ENCODE results near the gene AMN1.

Gene AMN1

DNA sequence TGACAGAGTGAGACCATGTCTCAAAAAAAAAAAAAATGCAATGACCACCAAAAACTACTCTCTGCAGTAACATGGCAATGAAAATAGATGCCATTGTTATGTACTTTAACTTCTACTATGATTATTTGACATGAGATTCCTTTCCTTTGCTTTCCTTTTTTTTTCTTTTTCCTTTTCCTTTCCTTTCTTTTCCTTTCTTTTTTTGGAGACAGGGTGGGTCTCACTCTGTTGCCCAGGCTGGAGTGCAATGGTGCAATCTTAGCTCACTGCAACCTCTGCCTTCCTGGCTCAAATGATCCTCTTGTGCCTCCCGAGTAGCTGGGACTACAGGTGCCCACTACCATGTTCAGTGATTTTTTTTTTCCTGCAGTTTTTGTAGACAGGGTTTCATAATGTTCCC lies 94.2 kb downstream of the AMN1 start:
- Mint-ChIP-seq H3K9me3 (no peaks in the 10 kb centered on the region), H3K27ac (peak overlapping the region; percentile 65), H3K27me3 (no peaks in the 10 kb centered on the region), H3K4me1 (peaks cover 47% of the 10 kb centered on the region), H3K36me3 (no peaks in the 10 kb centered on the region), H3K4me3 (no peak overlapping the region)
- no peak for ATAC-seq

DNA sequence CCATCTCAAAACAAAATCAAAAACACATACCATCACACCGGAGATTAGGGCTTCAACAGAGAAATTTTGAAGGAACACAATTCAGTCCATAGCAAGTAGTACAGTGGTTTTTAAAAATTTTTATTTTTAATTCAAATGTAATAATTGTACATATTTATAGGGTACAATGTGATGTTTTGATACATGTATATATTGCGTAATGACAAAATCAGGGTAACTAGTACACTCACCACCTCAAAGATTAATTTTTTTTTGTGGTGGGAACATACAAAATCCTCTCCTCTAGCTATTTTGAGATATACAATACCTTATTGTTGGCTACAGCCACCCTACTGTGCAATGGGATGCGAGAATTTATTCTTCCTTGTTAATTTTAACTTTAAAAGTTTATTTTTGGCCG lies 95.4 kb downstream of the AMN1 start:
- H3K9me3 Mint-ChIP-seq = no peaks in the 10 kb centered on the region
- no peaks in the 10 kb centered on the region for H3K27me3 Mint-ChIP-seq

DNA sequence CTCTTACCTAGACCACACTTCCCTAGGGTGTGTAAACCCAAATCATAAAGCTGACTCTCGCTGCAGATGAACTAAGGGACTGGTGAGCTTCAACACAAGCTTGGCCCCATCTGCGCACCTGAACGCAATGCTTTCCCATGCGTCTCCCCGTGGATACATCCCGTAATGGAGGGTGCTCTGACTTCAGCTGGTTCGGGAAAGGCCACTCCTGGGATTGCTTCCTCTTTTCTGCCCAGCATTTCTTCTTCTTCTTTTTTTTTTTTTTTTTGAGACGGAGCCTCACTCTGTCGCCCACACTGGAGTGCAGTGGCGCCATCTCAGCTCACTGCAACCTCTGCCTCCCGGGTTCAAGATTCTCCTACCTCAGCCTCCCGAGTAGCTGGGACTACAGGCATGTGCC lies 97.0 kb downstream of the AMN1 start:
- H3K4me1 Mint-ChIP-seq = peaks cover 39% of the 10 kb centered on the region
- no peaks in the 10 kb centered on the region for H3K36me3 Mint-ChIP-seq
- H3K4me3 Mint-ChIP-seq = peak overlapping the region; percentile 29

More for the DNA sequence above, 95.4 kb downstream of the AMN1 start:
- ATAC-seq = no peak
- Mint-ChIP-seq H3K4me1 (peaks cover 47% of the 10 kb centered on the region), H3K27ac (no peak overlapping the region), H3K4me3 (no peak overlapping the region), H3K36me3 (no peaks in the 10 kb centered on the region)

GRCh38 chr12:31631023-31631724 lies 97.6 kb downstream of the AMN1 start:
- Mint-ChIP-seq H3K4me1 (peaks cover 32% of the 10 kb centered on the region), H3K27ac (peak overlapping the region; percentile 69), H3K9me3 (no peaks in the 10 kb centered on the region), H3K4me3 (no peak overlapping the region), H3K27me3 (no peaks in the 10 kb centered on the region), H3K36me3 (no peaks in the 10 kb centered on the region)
- ATAC-seq = peak; percentile 16

More for the DNA sequence above, 97.0 kb downstream of the AMN1 start:
- Mint-ChIP-seq H3K27me3 (no peaks in the 10 kb centered on the region), H3K27ac (peak overlapping the region; percentile 69), H3K9me3 (no peaks in the 10 kb centered on the region)
- ATAC-seq = peak; percentile 9

GRCh38 chr12:31629756-31630732 lies 98.8 kb downstream of the AMN1 start:
- Mint-ChIP-seq H3K4me3 (no peak overlapping the region), H3K36me3 (no peaks in the 10 kb centered on the region), H3K4me1 (peaks cover 28% of the 10 kb centered on the region), H3K27me3 (no peaks in the 10 kb centered on the region), H3K9me3 (no peaks in the 10 kb centered on the region), H3K27ac (peak overlapping the region; percentile 69)
- no peak for ATAC-seq

DNA sequence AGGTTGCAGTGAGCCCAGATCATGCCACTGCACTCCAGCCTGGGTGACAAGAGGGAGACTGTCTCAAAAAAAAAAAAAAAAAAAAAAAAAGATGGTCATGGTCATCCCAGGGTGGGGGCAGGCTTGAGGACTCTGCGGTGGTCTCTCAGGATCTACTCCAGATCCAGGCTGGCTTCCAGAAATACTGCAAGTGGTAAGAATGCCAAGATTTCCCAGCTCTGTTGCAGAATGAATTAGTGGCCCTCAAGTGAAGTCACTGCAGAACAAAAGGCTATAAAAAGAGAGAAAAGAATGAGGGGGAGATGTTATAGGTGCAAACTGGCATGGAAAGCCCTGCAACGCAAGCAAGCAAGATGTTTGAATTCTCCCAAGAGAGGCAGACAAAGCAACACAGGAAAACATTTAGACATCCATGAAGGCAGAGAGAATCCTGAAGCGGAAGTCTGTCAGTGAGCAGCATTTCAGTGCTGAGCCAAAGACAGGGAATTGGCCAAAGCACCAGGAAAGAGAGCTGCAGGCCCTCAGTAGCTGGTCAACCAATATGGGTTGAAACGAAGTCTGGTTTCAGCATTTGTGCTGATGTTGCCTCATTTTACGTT lies 101.3 kb downstream of the AMN1 start:
- H3K4me3 Mint-ChIP-seq = no peak overlapping the region
- no peak overlapping the region for H3K27ac Mint-ChIP-seq
- ATAC-seq = no peak
- H3K27me3 Mint-ChIP-seq = no peaks in the 10 kb centered on the region
- H3K36me3 Mint-ChIP-seq = no peaks in the 10 kb centered on the region
- H3K4me1 Mint-ChIP-seq = peaks cover 24% of the 10 kb centered on the region
- no peaks in the 10 kb centered on the region for H3K9me3 Mint-ChIP-seq

DNA sequence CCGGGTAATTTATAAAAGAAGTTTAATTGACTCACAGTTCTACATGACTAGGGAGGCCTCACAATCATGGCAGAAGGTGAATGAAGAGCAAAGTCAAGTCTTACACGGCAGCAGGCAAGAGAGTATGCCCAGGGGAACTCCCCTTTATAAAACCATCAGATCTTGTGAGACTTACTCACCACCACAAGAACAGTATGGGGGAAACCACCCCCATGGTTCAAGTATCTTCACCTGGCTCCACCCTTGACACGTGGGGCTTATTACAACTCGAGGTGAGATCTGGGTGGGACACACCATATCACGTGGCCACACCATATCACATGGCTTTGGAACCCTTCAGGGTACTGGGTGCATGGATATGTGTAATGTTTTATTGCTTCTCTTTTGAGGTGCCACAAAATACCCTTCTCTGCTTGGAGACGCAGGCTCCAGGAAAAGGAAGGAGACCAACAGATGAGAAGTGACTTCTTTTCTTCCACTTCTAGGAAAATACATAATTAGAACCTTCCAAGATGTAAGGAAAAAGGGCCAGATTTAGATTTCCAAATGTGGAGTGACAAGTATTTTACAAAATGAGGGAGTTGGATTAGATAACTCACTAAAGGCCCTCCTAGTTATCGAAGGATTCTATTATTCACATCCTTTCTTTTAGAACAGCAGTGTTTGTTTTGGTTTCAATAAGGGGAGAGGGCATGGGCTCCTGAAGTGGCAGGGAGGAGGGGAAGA lies 102.4 kb downstream of the AMN1 start:
- H3K4me3 Mint-ChIP-seq = no peak overlapping the region
- no peaks in the 10 kb centered on the region for H3K9me3 Mint-ChIP-seq
- no peaks in the 10 kb centered on the region for H3K36me3 Mint-ChIP-seq
- no peak overlapping the region for H3K27ac Mint-ChIP-seq
- no peaks in the 10 kb centered on the region for H3K27me3 Mint-ChIP-seq
- ATAC-seq = no peak
- H3K4me1 Mint-ChIP-seq = peaks cover 13% of the 10 kb centered on the region

DNA sequence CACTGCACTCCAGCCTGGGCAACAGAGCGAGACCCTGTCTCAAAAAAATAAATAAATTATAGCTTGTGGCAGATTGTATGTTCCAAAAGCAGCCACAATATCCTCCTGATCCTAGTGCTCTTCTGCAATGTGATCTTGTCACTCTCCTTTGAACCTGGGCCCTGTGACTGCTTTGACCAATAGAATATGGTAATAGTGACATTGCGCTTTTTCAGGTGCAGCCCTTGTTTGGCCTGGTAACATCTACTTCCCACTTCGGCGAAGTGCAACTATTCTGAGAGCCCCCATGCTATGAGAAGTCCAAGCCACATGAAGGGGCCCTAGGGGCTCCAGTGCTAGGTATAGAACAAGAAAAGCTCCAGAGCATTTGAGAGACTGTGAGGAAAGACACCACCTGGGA lies 106.8 kb downstream of the AMN1 start:
- Mint-ChIP-seq H3K27ac (no peak overlapping the region), H3K9me3 (no peaks in the 10 kb centered on the region), H3K4me3 (no peak overlapping the region), H3K36me3 (no peaks in the 10 kb centered on the region), H3K27me3 (no peaks in the 10 kb centered on the region), H3K4me1 (no peaks in the 10 kb centered on the region)
- ATAC-seq = no peak
